GM19035 (cell line): ENCODE results near the gene ELF1.

Source experiments
- ATAC-seq: cut with Tn5 transposase; IDR thresholded peaks from one replicate; pipeline ENCODE4 v1.9.1; 2021; ENCODE audit not compliant: unreplicated experiment

Gene ELF1

GRCh38 chr13:41019011-41019487, at the start of gene ELF1:
TSS of gene ELF1 (minus strand) at chr13:41019316. CDS start at chr13:40982054, 37,262 bp downstream.
- ATAC-seq = peak; percentile 89

- no peak for ATAC-seq
Measured at GRCh38 chr13:41065078-41065477, 46.0 kb upstream of the ELF1 start.

- no peak for ATAC-seq
Measured at GRCh38 chr13:41064493-41064892, 45.4 kb upstream of the ELF1 start.

- peak; percentile 38 for ATAC-seq
Measured at GRCh38 chr13:41061914-41062837, 43.1 kb upstream of the ELF1 start.

- ATAC-seq = peak; percentile 69
Measured at GRCh38 chr13:41061075-41061913, 42.2 kb upstream of the ELF1 start, which contains the start of gene WBP4. TSS of gene WBP4 (plus strand) at chr13:41061509. CDS start at chr13:41061674, 165 bp downstream.

GRCh38 chr13:41060724-41061074, 41.6 kb upstream of the ELF1 start:
- peak; percentile 37 for ATAC-seq

GRCh38 chr13:41060082-41060723, 41.1 kb upstream of the ELF1 start:
- ATAC-seq = peak; percentile 38

- ATAC-seq = no peak
Measured at GRCh38 chr13:41059456-41060081, 40.5 kb upstream of the ELF1 start.

- ATAC-seq = no peak
Measured at GRCh38 chr13:41058295-41059070, 39.4 kb upstream of the ELF1 start.

GRCh38 chr13:41056826-41057711, 38.0 kb upstream of the ELF1 start:
- ATAC-seq = no peak

- ATAC-seq = no peak
Measured at GRCh38 chr13:41056194-41056593, 37.1 kb upstream of the ELF1 start.

- ATAC-seq = no peak
Measured at GRCh38 chr13:41054919-41055619, 36.0 kb upstream of the ELF1 start.

GRCh38 chr13:41054212-41054877, 35.2 kb upstream of the ELF1 start:
- no peak for ATAC-seq

- peak; percentile 65 for ATAC-seq
Measured at GRCh38 chr13:41053384-41053826, 34.3 kb upstream of the ELF1 start.

- ATAC-seq = no peak
Measured at GRCh38 chr13:41052441-41052840, 33.3 kb upstream of the ELF1 start.

GRCh38 chr13:41049480-41050440, 30.6 kb upstream of the ELF1 start:
- no peak for ATAC-seq

GRCh38 chr13:41048640-41049039, 29.5 kb upstream of the ELF1 start:
- ATAC-seq = no peak
